GM23248 (cell line): Measurements from ENCODE around the gene GPX8. TPM values are rescaled to one million over a fixed set of nuclear protein-coding genes. Genes with fewer than 3 reads are reported as not detected.

Source experiments
- DNase-seq: peaks from one replicate; pipeline ENCODE4 v3.0.0-alpha.2; 2015
- H2AFZ ChIP-seq: fragments of 200-600 bp; sonication (generic); 2 replicates; pipeline ENCODE4 v1.6.1; 2016; ENCODE audit warnings: antibody characterized with exemption
- H3F3A ChIP-seq: fragments of 200-600 bp; sonication (generic); 2 replicates; pipeline ENCODE4 v1.6.1; 2016; ENCODE audit warnings: mild to moderate bottlenecking, antibody characterized with exemption, mixed run types; ENCODE audit not compliant: insufficient read depth
- H3K27ac ChIP-seq: fragments of 200-600 bp; sonication (generic); 2 replicates; pipeline ENCODE4 v1.5.1; 2016; ENCODE audit warnings: mild to moderate bottlenecking
- H3K27me3 ChIP-seq: fragments of 200-600 bp; sonication (generic); replicated peaks from 2 replicates; pipeline ENCODE4 v1.6.1; 2016; ENCODE audit warnings: mild to moderate bottlenecking; ENCODE audit not compliant: insufficient read depth
- H3K36me3 ChIP-seq: fragments of 200-600 bp; sonication (generic); 2 replicates; pipeline ENCODE4 v1.6.1; 2016; ENCODE audit warnings: low read depth, mild to moderate bottlenecking
- H3K4me1 ChIP-seq: fragments of 200-600 bp; sonication (generic); 2 replicates; pipeline ENCODE4 v1.6.1; 2016; ENCODE audit warnings: mild to moderate bottlenecking; ENCODE audit not compliant: insufficient read depth
- H3K4me2 ChIP-seq: fragments of 200-600 bp; sonication (generic); one replicate; pipeline ENCODE4 v1.6.1; 2016; ENCODE audit warnings: mild to moderate bottlenecking; ENCODE audit not compliant: unreplicated experiment
- H3K4me3 ChIP-seq: fragments of 200-600 bp; sonication (generic); 2 replicates; pipeline ENCODE4 v1.5.1; 2016; ENCODE audit warnings: mild to moderate bottlenecking
- H3K79me2 ChIP-seq: fragments of 200-600 bp; sonication (generic); 2 replicates; pipeline ENCODE4 v1.6.1; 2016; ENCODE audit warnings: mild to moderate bottlenecking; ENCODE audit not compliant: insufficient read depth
- H3K9ac ChIP-seq: fragments of 200-600 bp; sonication (generic); 2 replicates; pipeline ENCODE4 v1.6.1; 2016; ENCODE audit warnings: mild to moderate bottlenecking
- H3K9me2 ChIP-seq: fragments of 200-600 bp; sonication (generic); 2 replicates; pipeline ENCODE4 v1.6.1; 2016; ENCODE audit warnings: mixed run types, mild to moderate bottlenecking, moderate library complexity; ENCODE audit not compliant: insufficient read depth
- H3K9me3 ChIP-seq: fragments of 200-600 bp; sonication (generic); one replicate; pipeline ENCODE4 v1.6.1; 2017; ENCODE audit warnings: low read depth
- H4K20me1 ChIP-seq: fragments of 200-600 bp; sonication (generic); 2 replicates; pipeline ENCODE4 v1.6.0; 2016; ENCODE audit not compliant: insufficient read depth
- EZH2 ChIP-seq: fragments of 200-600 bp; sonication (generic); IDR thresholded peaks from 2 replicates; pipeline ENCODE4 v1.6.1; 2018; ENCODE audit warnings: antibody characterized with exemption, mild to moderate bottlenecking; ENCODE audit not compliant: insufficient read depth, poor library complexity, severe bottlenecking
- EZH2phosphoT487 ChIP-seq: fragments of 200-600 bp; sonication (generic); IDR thresholded peaks from 2 replicates; pipeline ENCODE4 v1.6.1; 2018; ENCODE audit warnings: antibody characterized with exemption, moderate library complexity, mild to moderate bottlenecking, low read depth; ENCODE audit not compliant: insufficient read depth
- WGBS, 2 experiments: methylation state at CpG; one replicate each; pipeline ENCODE4 v1.1.6; 2015 to 2017; ENCODE audit warnings: low lambda C conversion rate in 2 of 2, low coverage in 1 of 2; ENCODE audit errors: missing lambda C conversion rate in 2 of 2; 5-methylcytosine and 5-hydroxymethylcytosine counted together
- in situ Hi-C: fragments of 300-500 bp; cut with MboI; formaldehyde crosslinking; loops from 2 replicates; pipeline ENCODE4 v1.15.0; 2020
- polyA plus RNA-seq: library from polyadenylated mRNA; unstranded; fragments of >200 nt; fragmentation: Nextera tagmentation; extraction: Ambion mirVana; gene quantifications from 2 replicates; pipeline ENCODE4 v1.2.1, GENCODE V29; 2016
- total RNA-seq: library from RNA; depleted of rRNA; stranded (reverse); fragments of >200 nt; shearing (Covaris generic); gene quantifications from 2 replicates; pipeline ENCODE4 v1.2.3, GENCODE V29; 2014

The GPX8 gene
- total and polyA plus RNA-seq, 2 experiments from 2014 or later: 233 to 237 TPM

DNA sequence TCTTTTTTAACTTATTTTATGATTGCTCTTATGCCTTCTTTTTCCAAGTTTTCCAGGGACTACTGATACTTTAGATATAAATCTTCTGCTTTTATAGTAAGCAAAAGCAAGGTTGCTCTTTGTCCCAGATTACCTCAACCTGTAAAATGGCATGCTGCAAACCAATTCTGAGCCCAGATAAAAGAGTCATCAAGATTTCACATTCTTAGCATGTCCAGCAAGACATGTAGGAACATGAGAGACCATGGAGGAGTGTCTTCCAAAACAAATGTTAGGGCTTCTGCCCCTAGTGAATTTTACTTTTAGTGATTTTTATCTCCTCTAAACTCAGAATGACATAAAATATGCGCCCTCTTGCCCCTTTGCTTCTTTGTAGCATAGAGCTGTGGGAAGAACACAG lies 20.0 kb downstream of the GPX8 start:
- H3K4me3 ChIP-seq: no peak overlapping the region
- no peaks in the 10 kb centered on the region for H3F3A ChIP-seq
- in situ Hi-C loops: loop anchor here (25.0 kb wide), 1 partner anchor 507 kb away; no protein-coding TSS in a partner anchor
- no peaks in the 10 kb centered on the region for H4K20me1 ChIP-seq
- no peak overlapping the region for H3K9ac ChIP-seq
- no peak overlapping the region for H3K27ac ChIP-seq
- peaks cover 90% of the 10 kb centered on the region for H3K27me3 ChIP-seq
- H3K36me3 ChIP-seq: no peaks in the 10 kb centered on the region
- H3K4me1 ChIP-seq: 0 out of 2 replicates have a peak, but pooled peaks cover 4% of the 10 kb centered on the region
- no peak overlapping the region for H2AFZ ChIP-seq
- TF ChIP-seq EZH2 (no peak), EZH2phosphoT487 (no peak)
- no peaks in the 10 kb centered on the region for H3K79me2 ChIP-seq
- WGBS, 2 experiments: 0 to 5% methylated on average over 1 of the region's 1 CpG
- no peak overlapping the region for H3K4me2 ChIP-seq
- no peaks in the 10 kb centered on the region for H3K9me2 ChIP-seq
- H3K9me3 ChIP-seq: no peaks in the 10 kb centered on the region
- no peak for DNase-seq

DNA sequence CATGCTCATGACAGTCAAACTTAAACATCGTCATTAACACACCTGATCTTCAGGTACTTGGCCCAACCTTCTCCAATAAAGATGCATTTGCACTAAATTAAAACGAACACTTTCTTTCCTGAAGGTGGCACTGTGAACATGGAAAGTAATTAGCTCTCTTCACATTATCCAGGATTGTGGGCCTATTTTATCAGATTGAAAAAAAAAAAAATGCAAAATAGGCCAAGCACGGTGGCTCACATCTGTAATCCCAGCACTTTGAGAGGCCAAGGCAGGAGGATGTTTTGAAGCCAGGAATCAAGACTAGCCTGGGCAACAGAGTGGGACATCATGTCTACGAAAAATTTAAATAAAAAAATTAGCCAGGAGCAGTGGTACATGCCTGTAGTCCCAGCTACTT lies 27.4 kb downstream of the GPX8 start:
- no peaks in the 10 kb centered on the region for H3K9me2 ChIP-seq
- in situ Hi-C loops: loop anchor here (25.0 kb wide), 1 partner anchor 500 kb away; no protein-coding TSS in a partner anchor
- H3K36me3 ChIP-seq: no peaks in the 10 kb centered on the region
- no peaks in the 10 kb centered on the region for H3K4me1 ChIP-seq
- DNase-seq: peak; percentile 10
- no peaks in the 10 kb centered on the region for H3F3A ChIP-seq
- H3K27ac ChIP-seq: no peak overlapping the region
- WGBS, 2 experiments: 67 to 69% methylated on average over 4 of the region's 4 CpGs
- H3K4me3 ChIP-seq: no peak overlapping the region
- H3K79me2 ChIP-seq: no peaks in the 10 kb centered on the region
- H3K9ac ChIP-seq: no peak overlapping the region
- H3K4me2 ChIP-seq: no peak overlapping the region
- TF ChIP-seq EZH2 (no peak), EZH2phosphoT487 (no peak)
- H2AFZ ChIP-seq: no peak overlapping the region
- no peaks in the 10 kb centered on the region for H3K9me3 ChIP-seq
- H3K27me3 ChIP-seq: peaks cover 74% of the 10 kb centered on the region
- no peaks in the 10 kb centered on the region for H4K20me1 ChIP-seq

DNA sequence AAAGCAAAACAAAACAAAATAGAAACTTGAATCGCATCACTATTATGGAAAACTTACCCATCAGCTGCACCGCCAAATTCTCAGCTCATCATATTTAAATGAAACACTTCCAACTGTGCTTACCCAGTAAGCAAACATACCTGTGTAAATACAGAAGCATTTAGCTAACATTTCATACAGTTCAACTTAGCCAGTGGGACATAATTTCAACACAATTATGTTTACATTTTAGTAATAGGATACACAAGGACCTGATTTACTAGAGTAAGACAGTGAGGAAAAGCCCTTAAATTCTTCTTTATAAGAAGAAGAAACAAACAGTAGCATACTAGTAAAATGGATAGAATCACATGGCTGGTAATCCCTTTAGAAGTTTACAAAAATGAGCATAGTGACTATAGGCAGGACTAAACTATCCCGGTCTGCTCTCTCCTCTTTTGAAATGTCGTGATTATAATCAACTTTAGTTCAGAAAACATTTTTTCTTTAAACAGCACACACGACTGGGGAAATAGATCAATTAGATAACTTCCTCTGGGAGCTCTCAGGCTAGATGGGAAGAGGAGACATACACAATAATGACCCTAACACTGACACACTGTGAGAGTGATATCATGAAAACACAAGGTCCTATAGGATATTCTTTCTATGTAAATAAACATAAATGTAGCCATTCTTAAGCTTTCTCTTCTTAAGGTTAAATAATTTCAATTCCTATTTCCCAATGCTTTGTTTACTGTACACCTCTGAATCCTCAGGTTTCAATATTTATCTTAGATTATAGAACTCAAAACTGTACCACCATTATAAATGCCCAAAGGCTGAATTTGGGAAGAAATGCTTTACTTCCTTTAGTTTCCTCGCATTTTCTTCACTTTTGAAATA lies 28.9 kb downstream of the GPX8 start:
- H2AFZ ChIP-seq: no peak overlapping the region
- no peak overlapping the region for H3K4me3 ChIP-seq
- H3K27me3 ChIP-seq: peaks cover 73% of the 10 kb centered on the region
- in situ Hi-C loops: loop anchor here (25.0 kb wide), 1 partner anchor 498 kb away; no protein-coding TSS in a partner anchor
- no peaks in the 10 kb centered on the region for H3F3A ChIP-seq
- no peak overlapping the region for H3K4me2 ChIP-seq
- H3K27ac ChIP-seq: no peak overlapping the region
- no peak overlapping the region for H3K9ac ChIP-seq
- no peaks in the 10 kb centered on the region for H3K4me1 ChIP-seq
- 60% methylated on average over 6 of the region's 6 CpGs for WGBS, 2 experiments
- TF ChIP-seq EZH2phosphoT487: no peak
- TF ChIP-seq EZH2: no peak
- no peak for DNase-seq
- H3K9me2 ChIP-seq: no peaks in the 10 kb centered on the region
- no peaks in the 10 kb centered on the region for H3K79me2 ChIP-seq
- H3K9me3 ChIP-seq: no peaks in the 10 kb centered on the region
- H4K20me1 ChIP-seq: no peaks in the 10 kb centered on the region
- H3K36me3 ChIP-seq: no peaks in the 10 kb centered on the region

DNA sequence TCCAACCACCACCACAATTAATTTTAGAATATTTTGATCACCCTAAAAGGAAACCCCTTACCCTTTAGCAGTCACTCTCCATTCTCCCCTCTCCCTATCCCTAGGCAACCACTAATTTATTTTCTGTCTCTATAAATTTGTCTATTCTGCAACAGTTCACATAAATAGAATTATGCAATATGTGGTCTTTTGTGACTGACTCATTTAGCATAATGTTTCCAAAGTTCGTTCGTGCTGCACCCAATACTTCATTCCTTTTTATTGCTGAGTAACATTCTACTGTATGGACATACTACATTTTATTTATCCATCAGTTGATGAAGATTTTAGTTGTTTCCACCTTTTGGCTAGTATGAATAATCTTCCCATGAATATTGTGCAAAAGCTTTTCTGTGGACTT lies 31.2 kb downstream of the GPX8 start:
- H3K4me3 ChIP-seq: no peak overlapping the region
- no peaks in the 10 kb centered on the region for H3K4me1 ChIP-seq
- H3K9me3 ChIP-seq: no peaks in the 10 kb centered on the region
- H3K4me2 ChIP-seq: no peak overlapping the region
- H3K9me2 ChIP-seq: no peaks in the 10 kb centered on the region
- no peaks in the 10 kb centered on the region for H3F3A ChIP-seq
- no peaks in the 10 kb centered on the region for H3K79me2 ChIP-seq
- WGBS, 2 experiments: 53 to 58% methylated on average over 2 of the region's 2 CpGs
- H3K9ac ChIP-seq: no peak overlapping the region
- in situ Hi-C loops: loop anchor here (25.0 kb wide), 1 partner anchor 496 kb away; no protein-coding TSS in a partner anchor
- H4K20me1 ChIP-seq: no peaks in the 10 kb centered on the region
- no peak for TF ChIP-seq EZH2phosphoT487
- no peak for TF ChIP-seq EZH2
- no peak overlapping the region for H2AFZ ChIP-seq
- no peaks in the 10 kb centered on the region for H3K36me3 ChIP-seq
- peak; percentile 28 for DNase-seq
- peaks cover 72% of the 10 kb centered on the region for H3K27me3 ChIP-seq
- H3K27ac ChIP-seq: no peak overlapping the region
